KMS-11 (cell line): ENCODE data around the gene GLYR1.

Experiments
- H2AFZ ChIP-seq: fragments of 200-600 bp; sonication (generic); 2 replicates; pipeline ENCODE4 v1.6.1; 2016; ENCODE audit warnings: antibody characterized with exemption, mixed run types, low read depth
- H3K27ac ChIP-seq: fragments of 200-600 bp; sonication (generic); 2 replicates; pipeline ENCODE4 v1.6.1; 2016; ENCODE audit warnings: mild to moderate bottlenecking, mixed run types
- H3K27me3 ChIP-seq: fragments of 200-600 bp; sonication (generic); 2 replicates; pipeline ENCODE4 v1.6.1; 2017; ENCODE audit warnings: mild to moderate bottlenecking, low read depth, mixed run types, moderate library complexity; ENCODE audit not compliant: insufficient read depth
- H3K36me3 ChIP-seq: fragments of 200-600 bp; sonication (generic); 2 replicates; pipeline ENCODE4 v1.6.1; 2017; ENCODE audit warnings: mild to moderate bottlenecking, mixed run types; ENCODE audit not compliant: insufficient read depth
- H3K4me1 ChIP-seq: fragments of 200-600 bp; sonication (generic); 2 replicates; pipeline ENCODE4 v1.6.1; 2016; ENCODE audit warnings: mild to moderate bottlenecking, low read depth, mixed run types; ENCODE audit not compliant: poor library complexity, severe bottlenecking
- H3K4me2 ChIP-seq: fragments of 200-600 bp; sonication (generic); 2 replicates; pipeline ENCODE4 v1.7.0; 2016; ENCODE audit warnings: mild to moderate bottlenecking, mixed run types
- H3K4me3 ChIP-seq: fragments of 200-600 bp; sonication (generic); IDR thresholded peaks from 2 replicates; pipeline ENCODE4 v1.6.1; 2017; ENCODE audit warnings: low read depth, low read length, mixed read lengths; ENCODE audit not compliant: insufficient read depth
- H3K79me2 ChIP-seq: fragments of 200-600 bp; sonication (generic); 2 replicates; pipeline ENCODE4 v1.6.1; 2016; ENCODE audit warnings: low read depth, mixed run types; ENCODE audit not compliant: insufficient read depth
- H3K9ac ChIP-seq: fragments of 200-600 bp; sonication (generic); 2 replicates; pipeline ENCODE4 v1.6.1; 2016; ENCODE audit warnings: mild to moderate bottlenecking, mixed run types
- H4K20me1 ChIP-seq: fragments of 200-600 bp; sonication (generic); 2 replicates; pipeline ENCODE4 v1.6.1; 2016; ENCODE audit warnings: mild to moderate bottlenecking, mixed run types; ENCODE audit not compliant: insufficient read depth
- CTCF ChIP-seq: fragments of 200-600 bp; sonication (generic); conservative IDR thresholded peaks from 2 replicates; pipeline ENCODE4 v1.6.1; 2017; ENCODE audit warnings: low read depth, mild to moderate bottlenecking, antibody characterized with exemption, low read length, moderate library complexity, mixed read lengths

Gene GLYR1

GRCh38 chr16:4765511-4766474 lies 81.3 kb downstream of the GLYR1 start:
- H2AFZ ChIP-seq = peak overlapping the region; percentile 97
- H3K9ac ChIP-seq = peak overlapping the region; percentile 80; the same call in 1 of the 2 replicates
- peak overlapping the region; percentile 49 for H3K4me2 ChIP-seq
- 0 out of 2 replicates have a peak, but pooled peaks cover 3% of the 10 kb centered on the region for H3K79me2 ChIP-seq
- H3K36me3 ChIP-seq = no peaks in the 10 kb centered on the region
- no peak overlapping the region for H3K4me3 ChIP-seq
- H3K27ac ChIP-seq = no peak overlapping the region; the same call in 1 of the 2 replicates
- no peaks in the 10 kb centered on the region for H4K20me1 ChIP-seq
- TF ChIP-seq CTCF = no peak
- no peaks in the 10 kb centered on the region for H3K27me3 ChIP-seq
- H3K4me1 ChIP-seq = peaks cover 18% of the 10 kb centered on the region

GRCh38 chr16:4763791-4764190 lies 83.3 kb downstream of the GLYR1 start:
- no peak overlapping the region for H3K9ac ChIP-seq

GRCh38 chr16:4762205-4762604 lies 84.9 kb downstream of the GLYR1 start:
- Histone ChIP-seq H3K9ac (no peak overlapping the region), H3K4me3 (no peak overlapping the region), H3K27me3 (no peaks in the 10 kb centered on the region), H3K4me1 (peaks cover 6% of the 10 kb centered on the region), H3K27ac (no peak overlapping the region), H4K20me1 (no peaks in the 10 kb centered on the region), H2AFZ (no peak overlapping the region), H3K4me2 (no peak overlapping the region), H3K79me2 (0 out of 2 replicates have a peak, but pooled peaks cover 3% of the 10 kb centered on the region), H3K36me3 (peaks cover 6% of the 10 kb centered on the region; the same call in 1 of the 2 replicates)
- no peak for TF ChIP-seq CTCF

More at GRCh38 chr16:4763791-4764190, 83.3 kb downstream of the GLYR1 start:
- 0 out of 2 replicates have a peak, but pooled peaks cover 3% of the 10 kb centered on the region for H3K79me2 ChIP-seq
- no peaks in the 10 kb centered on the region for H3K27me3 ChIP-seq
- no peak overlapping the region for H3K4me3 ChIP-seq
- TF ChIP-seq CTCF = no peak
- H3K36me3 ChIP-seq = no peaks in the 10 kb centered on the region
- H4K20me1 ChIP-seq = no peaks in the 10 kb centered on the region
- H3K4me2 ChIP-seq = no peak overlapping the region; the same call in 1 of the 2 replicates
- peaks cover 18% of the 10 kb centered on the region for H3K4me1 ChIP-seq
- H3K27ac ChIP-seq = no peak overlapping the region
- H2AFZ ChIP-seq = no peak overlapping the region

- H3K27me3 ChIP-seq = no peaks in the 10 kb centered on the region
- H3K4me1 ChIP-seq = no peaks in the 10 kb centered on the region
- no peak overlapping the region for H3K9ac ChIP-seq
- H4K20me1 ChIP-seq = no peaks in the 10 kb centered on the region
- no peak overlapping the region for H3K27ac ChIP-seq
- peaks cover 6% of the 10 kb centered on the region; the same call in 1 of the 2 replicates for H3K36me3 ChIP-seq
- no peaks in the 10 kb centered on the region for H3K79me2 ChIP-seq
- H3K4me3 ChIP-seq = no peak overlapping the region
- TF ChIP-seq CTCF = no peak
- no peak overlapping the region for H2AFZ ChIP-seq
- no peak overlapping the region for H3K4me2 ChIP-seq
These were observed 86.7 kb downstream of the GLYR1 start for GRCh38 chr16:4760221-4760910.
